ENCODE results near the gene NEGR1.

Gene NEGR1

GRCh38 chr1:71526824-71527223 lies 755.5 kb downstream of the NEGR1 start:
- DNase-seq: no peak

DNA sequence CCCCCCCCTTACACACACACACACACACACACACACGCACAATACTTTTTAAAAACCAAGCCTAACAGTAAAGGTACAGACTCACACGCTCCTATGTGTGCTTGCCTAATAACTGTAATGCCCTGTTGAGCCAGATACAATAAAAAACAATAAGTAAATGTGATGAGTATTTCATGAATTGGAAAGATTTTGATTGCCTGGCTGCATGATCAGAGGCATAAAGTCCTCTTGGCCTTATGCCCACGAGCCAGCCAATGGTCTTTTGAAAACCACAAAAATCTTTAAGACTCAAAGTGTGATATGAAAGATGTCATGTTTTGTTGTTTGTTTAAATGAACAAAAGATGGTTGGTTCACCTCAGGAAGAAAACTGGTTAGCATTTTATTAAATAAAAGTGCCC lies 759.6 kb downstream of the NEGR1 start:
- DNase-seq: no peak

- DNase-seq: no peak
Observed at GRCh38 chr1:71521655-71522264, 760.6 kb downstream of the NEGR1 start.

GRCh38 chr1:71511505-71511904 lies 770.8 kb downstream of the NEGR1 start:
- no peak for DNase-seq

- no peak for DNase-seq
Observed at GRCh38 chr1:71510725-71511124, 771.6 kb downstream of the NEGR1 start.

DNA sequence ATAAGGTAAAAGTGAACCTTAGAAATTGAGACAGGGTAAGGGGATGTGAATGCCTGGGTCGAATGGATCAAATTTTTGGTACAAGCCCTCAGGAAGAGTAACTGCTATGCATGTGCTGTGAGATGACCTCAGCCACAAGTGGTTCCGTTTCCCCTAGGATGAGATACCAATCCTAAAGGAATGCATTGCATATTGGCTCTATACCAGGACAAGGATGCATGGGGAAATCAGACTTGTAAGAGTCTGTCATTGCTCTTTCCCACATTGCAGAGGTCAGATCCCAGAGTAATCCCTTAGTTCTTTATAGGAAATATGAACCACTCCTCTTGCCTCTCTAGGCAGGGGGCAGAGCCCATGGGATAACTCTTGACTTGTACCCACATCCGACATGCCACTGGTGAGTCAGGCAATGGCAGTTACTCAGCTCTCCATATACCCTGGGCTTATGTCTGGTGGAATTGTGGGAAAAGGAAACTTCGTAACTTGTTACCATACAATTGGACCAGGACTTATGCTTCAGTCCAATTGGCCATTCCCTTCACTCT lies 773.2 kb downstream of the NEGR1 start:
- no peak for DNase-seq

DNA sequence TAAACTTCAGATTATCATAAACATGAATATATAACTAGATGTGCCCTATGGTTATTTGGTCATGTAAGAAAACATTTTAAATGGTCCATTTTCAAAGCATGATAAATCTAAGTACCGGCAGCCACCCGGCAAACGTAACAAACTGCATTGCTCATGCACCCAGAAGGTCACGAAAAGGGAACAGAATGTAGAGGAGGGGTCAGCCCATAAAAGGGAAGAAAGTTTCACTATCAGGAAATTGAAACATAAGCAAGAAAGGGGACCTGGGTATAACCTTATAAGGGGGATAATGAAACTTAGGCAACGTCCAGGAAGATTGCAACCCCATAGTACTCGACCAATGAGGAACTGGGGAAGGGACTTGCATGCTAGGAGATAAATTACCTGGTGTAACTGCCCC lies 780.3 kb downstream of the NEGR1 start:
- DNase-seq: no peak

DNA sequence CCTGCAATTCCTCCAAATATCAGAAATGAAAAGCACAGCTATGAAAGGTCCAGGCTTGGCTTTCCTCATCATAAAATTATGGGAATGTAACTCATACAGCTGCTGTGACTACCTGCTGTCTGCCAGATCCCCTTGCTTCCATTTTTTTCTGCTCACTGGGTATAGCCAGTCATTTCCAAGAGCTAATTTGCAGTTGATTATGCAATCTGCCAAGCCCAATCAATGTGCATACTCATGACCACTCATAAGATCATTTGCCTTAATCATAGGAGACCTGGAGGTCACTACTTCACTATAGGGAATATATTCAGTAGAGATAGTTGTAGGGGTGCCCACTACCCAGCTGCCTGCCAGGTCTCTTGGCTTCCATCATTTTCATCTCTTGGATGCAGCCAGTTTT lies 783.8 kb downstream of the NEGR1 start:
- DNase-seq: no peak

DNA sequence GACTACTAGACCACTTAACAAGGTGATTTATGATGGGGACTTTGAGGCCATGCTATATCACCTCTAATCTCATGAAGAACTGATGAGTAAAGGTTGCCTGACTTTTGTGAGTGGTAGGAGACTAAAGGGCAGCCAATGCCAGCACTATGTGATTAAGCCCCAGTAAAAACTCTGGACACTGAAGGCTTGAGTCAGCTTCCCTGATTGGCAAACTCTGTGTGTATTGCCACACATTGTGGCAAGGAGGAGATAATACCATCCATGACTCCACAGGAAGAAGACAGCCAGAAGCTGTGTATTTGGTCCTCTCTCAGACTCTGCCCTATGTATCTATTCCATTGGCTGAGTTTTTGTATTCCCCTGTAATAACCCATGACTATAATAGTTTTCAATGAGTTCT lies 788.2 kb downstream of the NEGR1 start:
- DNase-seq: no peak

GRCh38 chr1:71492298-71493041 lies 789.9 kb downstream of the NEGR1 start:
- DNase-seq: no peak

GRCh38 chr1:71490432-71490831 lies 791.9 kb downstream of the NEGR1 start:
- DNase-seq: no peak

- no peak for DNase-seq
Observed at GRCh38 chr1:71488555-71489252, 793.6 kb downstream of the NEGR1 start.

GRCh38 chr1:71473331-71473730 lies 809.0 kb downstream of the NEGR1 start:
- DNase-seq: no peak

DNA sequence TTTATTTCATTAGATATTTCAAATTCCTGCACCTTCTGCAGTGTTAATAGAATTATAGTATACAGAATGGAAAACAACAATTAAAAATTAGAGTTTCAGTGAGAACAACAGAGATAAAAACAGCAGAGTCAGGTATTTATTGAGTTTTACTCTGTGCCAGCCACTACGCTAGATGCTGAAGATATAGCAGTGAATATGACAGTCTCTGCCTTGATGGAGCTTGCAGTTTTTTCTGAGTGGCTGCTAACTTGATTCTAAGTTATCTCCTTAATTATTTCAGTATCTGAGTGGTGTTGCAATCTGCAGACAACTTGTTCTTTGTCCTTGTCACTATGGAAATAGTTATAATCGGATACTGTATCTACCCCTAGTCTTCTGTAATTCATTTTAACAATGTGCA lies 817.2 kb downstream of the NEGR1 start:
- no peak for DNase-seq

- DNase-seq: no peak
Observed at GRCh38 chr1:71464016-71464415, 818.3 kb downstream of the NEGR1 start.

DNA sequence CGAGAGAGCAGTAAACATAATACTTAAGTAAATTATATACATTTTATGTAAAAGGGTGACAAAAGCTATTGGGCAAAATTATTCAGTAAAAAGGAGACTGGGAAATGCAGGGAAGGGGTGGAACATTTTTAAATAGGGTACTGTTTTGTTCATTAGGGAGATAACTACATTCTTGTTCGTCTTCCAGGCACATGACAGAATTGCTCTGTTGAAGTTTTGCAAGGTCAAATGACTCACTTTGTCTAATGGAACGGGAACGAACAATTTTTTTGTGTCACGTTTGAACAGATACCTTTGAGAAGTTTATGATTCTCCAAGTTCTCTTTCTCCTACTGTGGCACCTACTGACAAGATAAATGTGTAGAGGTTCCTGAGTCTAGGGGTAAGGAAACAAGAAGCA lies 819.2 kb downstream of the NEGR1 start:
- no peak for DNase-seq

DNA sequence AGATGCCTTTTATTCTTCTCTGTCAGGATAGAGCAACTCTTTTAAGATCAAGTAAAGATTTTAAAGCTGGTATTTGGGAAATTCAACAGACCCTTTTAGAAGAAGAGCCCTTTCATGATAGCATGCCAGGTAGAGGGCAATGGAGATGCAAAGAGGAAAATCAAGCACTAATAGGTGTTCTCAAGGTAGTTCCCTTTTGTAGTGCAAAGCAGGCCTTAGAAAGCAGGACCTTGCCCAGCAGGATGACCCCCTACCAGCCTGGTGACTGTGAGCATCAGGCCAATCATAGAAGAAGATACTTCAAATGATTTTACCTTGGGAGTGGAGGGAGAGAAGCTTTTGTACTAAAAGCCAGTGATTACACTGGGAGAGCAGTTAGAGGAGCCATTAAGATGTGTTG lies 820.1 kb downstream of the NEGR1 start:
- DNase-seq: no peak

GRCh38 chr1:71461416-71461815 lies 820.9 kb downstream of the NEGR1 start:
- no peak for DNase-seq

DNA sequence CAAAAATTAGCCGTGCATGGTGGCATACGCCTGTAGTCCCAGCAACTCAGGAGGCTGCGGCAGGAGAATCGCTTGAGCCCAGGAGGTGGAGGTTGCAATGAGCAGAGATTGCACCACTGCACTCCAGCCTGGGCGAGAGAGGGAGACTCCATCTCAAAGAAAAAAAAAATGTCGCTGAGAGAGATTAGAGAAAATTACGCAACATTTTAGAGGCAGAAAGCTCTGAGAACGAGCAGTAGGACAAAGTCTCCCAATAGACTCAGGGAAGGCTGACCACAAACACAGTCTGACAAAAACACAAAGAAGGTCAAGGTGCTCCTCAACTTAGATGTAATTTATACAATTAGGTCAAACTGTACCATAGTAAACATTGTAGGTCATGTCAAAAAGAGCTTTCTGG lies 833.9 kb downstream of the NEGR1 start:
- no peak for DNase-seq

GRCh38 chr1:71438626-71439025 lies 843.7 kb downstream of the NEGR1 start:
- DNase-seq: no peak

GRCh38 chr1:71435951-71436350 lies 846.4 kb downstream of the NEGR1 start:
- no peak for DNase-seq

GRCh38 chr1:71434240-71434639 lies 848.1 kb downstream of the NEGR1 start:
- no peak for DNase-seq

- DNase-seq: no peak
Observed at GRCh38 chr1:71428029-71428428, 854.3 kb downstream of the NEGR1 start.

DNA sequence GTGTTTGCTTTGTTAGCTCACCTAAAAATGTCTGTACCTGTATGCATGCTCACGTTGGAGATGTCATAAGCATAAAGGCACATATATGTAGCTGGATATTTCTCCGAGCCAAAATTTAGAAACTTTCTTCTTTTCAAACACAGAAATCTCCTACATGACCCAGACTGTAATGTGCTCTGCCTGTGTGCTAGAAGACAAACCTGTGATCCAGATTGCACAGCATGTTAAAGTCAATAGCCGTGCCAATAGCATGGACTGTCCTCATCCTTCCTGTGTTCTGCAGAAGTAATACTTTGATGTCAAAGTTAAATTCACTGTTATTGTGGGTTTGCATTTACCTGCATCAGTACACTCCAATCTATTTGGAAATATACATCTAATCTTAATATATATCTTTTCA lies 855.3 kb downstream of the NEGR1 start:
- DNase-seq: no peak
